ENCODE data around the gene SPRR1A. TPM values are rescaled to one million over a fixed set of nuclear protein-coding genes. Genes with fewer than 3 reads are reported as not detected.

Gene SPRR1A
- total RNA-seq, 4 donors from 2014 or later, result not detected

DNA sequence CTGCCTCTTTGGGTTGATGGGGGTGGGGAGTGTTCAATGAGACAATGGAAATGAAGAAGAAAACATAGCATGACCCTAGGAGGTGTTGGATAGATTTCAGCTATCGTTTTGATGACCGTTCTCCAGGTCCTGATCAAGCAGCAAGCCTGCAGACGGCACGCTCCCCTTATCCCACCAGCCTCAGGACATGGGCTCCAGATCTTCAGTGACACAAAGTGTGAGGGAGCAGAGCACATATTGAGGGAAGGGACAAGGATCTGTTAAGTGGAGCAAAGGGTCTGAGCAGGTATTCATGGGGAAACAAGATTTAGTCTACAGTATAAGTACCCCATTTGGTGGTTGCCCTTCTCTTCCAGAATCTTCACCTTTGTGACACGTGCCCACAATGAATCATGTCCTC lies 32.2 kb upstream of the SPRR1A start:
- no peak for ATAC-seq (ENCODE audit: low FRiP score)
- no peak for TF ChIP-seq CTCF (IDR thresholded peaks at IDR 0.05)

DNA sequence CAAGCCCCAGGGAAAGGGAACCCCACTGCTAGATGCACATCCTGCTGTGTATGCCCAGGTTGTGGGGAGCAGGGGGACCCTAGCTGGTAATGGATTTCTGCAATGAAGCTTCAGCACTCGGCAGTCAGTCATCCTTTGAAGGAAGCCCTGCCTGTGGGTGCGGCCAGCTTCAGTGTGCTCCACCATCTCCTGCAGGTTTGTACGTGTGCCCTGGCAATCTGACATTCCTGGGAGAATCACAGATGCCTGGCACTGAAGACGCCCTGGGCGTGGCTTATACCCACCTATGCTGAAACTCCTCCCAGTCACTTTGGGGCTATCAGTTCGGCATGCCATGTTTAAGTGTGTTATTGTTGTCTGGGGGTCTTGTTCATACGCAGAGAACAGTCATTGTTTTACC lies 30.1 kb upstream of the SPRR1A start:
- no peak for ATAC-seq (ENCODE audit: low FRiP score)
- TF ChIP-seq CTCF (IDR thresholded peaks at IDR 0.05), result no peak
- DNase-seq (ENCODE audit: low spot score), result no peak

More for the DNA sequence above, 32.2 kb upstream of the SPRR1A start:
- DNase-seq (ENCODE audit: low spot score), result no peak

GRCh38 chr1:152954436-152954835 lies 29.4 kb upstream of the SPRR1A start:
- ATAC-seq (ENCODE audit: low FRiP score), result no peak
- TF ChIP-seq CTCF (IDR thresholded peaks at IDR 0.05), result no peak
- no peak for DNase-seq (ENCODE audit: low spot score)

DNA sequence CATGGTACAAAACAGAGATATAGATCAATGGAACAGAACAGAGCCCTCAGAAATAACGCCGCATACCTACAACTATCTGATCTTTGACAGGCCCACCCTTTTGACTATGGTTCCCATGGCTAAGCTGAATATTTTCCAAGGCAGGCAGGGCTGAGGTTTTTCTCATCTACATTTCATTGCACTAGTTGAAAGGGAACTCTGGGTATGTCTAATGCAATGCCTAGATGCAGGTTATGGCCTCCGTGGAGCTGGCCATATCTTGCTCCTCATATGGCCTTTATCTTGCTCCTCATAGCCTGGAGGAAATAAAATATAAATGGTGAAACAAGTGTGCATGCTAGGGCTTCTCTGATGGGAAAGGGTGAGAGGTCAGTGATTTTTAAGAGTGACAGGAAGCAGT lies 26.3 kb upstream of the SPRR1A start:
- DNase-seq (ENCODE audit: low spot score) (no peak), ATAC-seq (ENCODE audit: low FRiP score) (no peak)
- TF ChIP-seq CTCF (IDR thresholded peaks at IDR 0.05), result no peak

DNA sequence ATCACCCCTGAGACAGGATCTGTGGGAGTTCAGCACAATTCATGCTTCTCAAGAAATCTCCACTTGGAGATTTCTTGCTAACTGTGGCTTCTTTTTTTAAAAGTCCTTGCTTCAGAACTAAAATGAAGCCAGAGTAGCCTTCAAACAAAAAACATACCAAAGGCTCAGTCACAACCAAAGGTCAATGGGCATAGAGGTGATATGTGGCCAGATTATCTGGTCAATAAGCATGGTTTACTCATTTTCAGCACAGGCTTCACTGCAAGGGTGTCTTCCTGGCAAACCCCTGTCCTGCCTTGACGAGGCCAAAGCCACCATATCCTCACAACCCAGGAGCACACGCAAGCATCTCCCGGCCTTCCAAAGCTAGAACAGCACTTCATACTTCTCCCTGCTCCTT lies 24.6 kb upstream of the SPRR1A start:
- ATAC-seq (ENCODE audit: low FRiP score), result no peak

GRCh38 chr1:152959801-152960451 lies 24.0 kb upstream of the SPRR1A start:
- DNase-seq (ENCODE audit: low spot score) (no peak), ATAC-seq (ENCODE audit: low FRiP score) (no peak)
- TF ChIP-seq CTCF (IDR thresholded peaks at IDR 0.05), result no peak

More for the DNA sequence above, 24.6 kb upstream of the SPRR1A start:
- TF ChIP-seq CTCF (IDR thresholded peaks at IDR 0.05), result no peak
- DNase-seq (ENCODE audit: low spot score), result no peak

- no peak for ATAC-seq (ENCODE audit: low FRiP score)
Measured at GRCh38 chr1:152960452-152961044, 23.3 kb upstream of the SPRR1A start.

More at GRCh38 chr1:152960452-152961044, 23.3 kb upstream of the SPRR1A start:
- DNase-seq (ENCODE audit: low spot score), result no peak
- no peak for TF ChIP-seq CTCF (IDR thresholded peaks at IDR 0.05)

Data from omental fat pad (tissue), 4 donors.